Left renal pelvis (tissue), 4 donors: ENCODE results near the gene ETFA. TPM values are rescaled to one million over a fixed set of nuclear protein-coding genes. Genes with fewer than 3 reads are reported as not detected.
A peak's percentile ranks its signal among the peaks of the same experiment; 100 is the strongest.
"Not testable (repeated sequence)": the region's sequence is repeated elsewhere in the genome, so short reads cannot be mapped to it uniquely, and the experiment has no call there.

Experiments
- DNase-seq, 4 donors: peaks; one replicate each; pipeline ENCODE4 v3.0.0-alpha.2; 2013; ENCODE audit warnings: low read depth in 4 of 4, low spot score in 3 of 4
- polyA plus RNA-seq, 4 donors: library from polyadenylated mRNA; unstranded; fragments of 120-200 nt; gene quantifications; one replicate each; pipeline ENCODE4 v1.2.1, GENCODE V29; 2013; ENCODE audit not compliant: insufficient read length in 4 of 4

Gene ETFA
- polyA plus RNA-seq, 4 donors: 103 to 170 (median 163) TPM

GRCh38 chr15:76327191-76328105 lies 16.2 kb upstream of the ETFA start:
- no peak for DNase-seq

DNA sequence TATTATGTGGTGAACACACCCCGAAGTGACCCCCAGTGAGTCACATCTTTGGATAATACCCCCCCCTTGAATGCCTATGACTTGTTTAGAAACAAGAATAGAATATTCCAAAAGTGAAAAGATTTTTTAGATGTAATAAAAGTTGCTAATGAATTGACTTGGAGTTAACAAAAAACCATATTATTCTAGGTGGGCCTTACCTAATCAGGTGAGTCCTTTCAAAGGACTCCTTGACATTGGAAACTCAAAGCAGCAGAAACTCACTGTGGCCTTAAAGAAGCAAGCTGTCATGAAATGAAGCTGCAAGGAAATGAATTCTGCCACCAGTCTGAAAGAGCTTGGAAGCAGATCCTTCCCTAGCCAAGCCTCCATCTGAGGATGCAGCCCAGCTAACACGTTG lies 14.4 kb upstream of the ETFA start:
- no peak for DNase-seq

GRCh38 chr15:76324066-76324465 lies 12.8 kb upstream of the ETFA start:
- DNase-seq: no peak

DNA sequence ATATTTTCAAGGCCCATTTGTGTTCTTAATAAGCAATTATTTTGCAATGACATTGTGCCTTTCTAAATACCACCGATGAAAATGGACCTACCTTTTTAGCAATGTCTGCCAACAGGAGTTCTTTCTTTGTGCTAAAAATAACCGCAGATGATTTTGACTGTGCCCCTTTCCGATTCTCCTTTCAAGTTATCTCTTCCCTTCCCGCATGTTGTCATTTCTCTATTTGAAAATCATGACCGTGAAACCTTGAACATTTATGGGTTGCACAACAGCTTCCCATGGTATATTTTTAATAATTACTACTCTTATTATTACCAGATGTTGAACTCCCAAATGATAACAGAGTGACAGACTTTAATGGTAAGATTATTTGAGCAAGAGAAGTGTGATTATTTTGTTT lies 10.3 kb upstream of the ETFA start:
- DNase-seq: no peak

GRCh38 chr15:76321171-76321570 lies 9.9 kb upstream of the ETFA start:
- DNase-seq: no peak

- no peak for DNase-seq
Observed at GRCh38 chr15:76320012-76320411, 8.7 kb upstream of the ETFA start.

GRCh38 chr15:76313731-76314130 lies 2.5 kb upstream of the ETFA start:
- no peak for DNase-seq

DNA sequence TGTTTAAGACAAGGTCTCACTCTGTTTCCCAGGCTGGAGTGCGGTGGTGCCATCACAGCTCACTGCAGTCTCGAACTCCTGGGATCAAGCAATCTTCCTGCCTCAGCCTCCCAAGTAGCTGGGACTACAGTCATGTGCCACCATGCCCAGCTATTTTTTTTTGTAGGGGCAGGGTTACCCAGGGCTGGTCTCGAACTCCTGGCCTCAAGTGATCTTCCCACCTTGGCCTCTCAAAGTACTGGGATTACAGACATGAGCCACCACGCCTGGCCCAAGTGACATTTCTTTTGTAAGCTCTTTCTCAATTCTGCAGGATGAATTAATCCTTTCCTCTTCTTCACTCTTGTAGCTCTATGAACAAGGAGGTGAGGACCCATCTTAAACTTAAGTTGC lies 1.9 kb upstream of the ETFA start:
- not testable (repeated sequence) for DNase-seq

GRCh38 chr15:76312540-76313174 lies 1.4 kb upstream of the ETFA start:
- DNase-seq: no peak

DNA sequence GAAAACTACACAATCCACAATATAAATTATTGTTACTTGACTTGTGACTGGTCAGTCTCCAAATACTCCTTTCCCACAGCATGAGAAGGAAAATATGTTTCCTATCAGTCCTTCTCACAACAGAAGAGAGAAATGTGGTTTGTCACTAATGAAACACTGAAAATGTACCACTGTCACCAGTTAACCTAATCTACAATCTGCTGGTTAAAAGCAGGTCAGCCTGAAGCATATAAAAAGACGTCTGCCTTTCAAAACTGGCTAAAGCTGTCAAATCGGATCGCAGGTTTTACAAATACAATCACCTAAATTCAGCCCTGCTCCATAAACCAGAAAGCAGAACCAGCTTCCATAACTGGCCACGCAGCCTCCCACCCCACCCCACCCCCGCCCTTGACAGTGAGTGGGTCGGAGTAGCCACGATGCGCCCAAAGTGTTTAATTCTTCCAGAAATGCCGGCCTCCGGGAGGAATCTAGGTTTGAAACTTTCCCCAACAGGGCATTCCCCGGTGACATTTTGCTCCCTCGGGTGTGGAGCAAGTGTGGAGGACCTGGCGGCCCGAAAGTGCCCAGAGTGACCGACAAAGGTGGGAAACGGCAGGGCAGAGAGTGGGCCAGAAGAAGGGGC lies 682 bp downstream of the ETFA start:
- DNase-seq: peak in 1 of 4 donors; percentile 12

GRCh38 chr15:76309601-76310330 lies 1.5 kb downstream of the ETFA start:
- no peak for DNase-seq

GRCh38 chr15:76303909-76304308 lies 7.4 kb downstream of the ETFA start:
- no peak for DNase-seq

GRCh38 chr15:76299786-76300185 lies 11.5 kb downstream of the ETFA start:
- no peak for DNase-seq

DNA sequence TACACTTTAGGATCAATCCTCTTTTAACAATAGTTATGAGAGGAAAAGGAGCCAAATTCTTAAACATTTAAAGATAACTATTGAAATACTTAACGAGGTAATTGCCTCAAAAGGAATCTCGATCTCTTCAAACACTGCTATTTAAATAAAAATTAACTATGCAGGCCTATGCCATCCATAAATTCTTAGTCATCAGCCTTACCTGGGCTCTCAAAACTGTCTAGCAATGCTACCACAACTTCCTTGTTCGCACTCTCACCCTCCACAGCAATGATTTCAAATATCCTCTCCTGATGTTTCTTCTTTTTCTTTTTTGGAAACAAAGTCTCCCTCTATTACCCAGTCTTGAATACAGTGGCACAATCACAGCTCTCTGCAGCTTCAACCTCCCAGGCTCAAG lies 12.3 kb downstream of the ETFA start:
- no peak for DNase-seq

GRCh38 chr15:76297951-76298350 lies 13.3 kb downstream of the ETFA start:
- DNase-seq: not testable (repeated sequence)

DNA sequence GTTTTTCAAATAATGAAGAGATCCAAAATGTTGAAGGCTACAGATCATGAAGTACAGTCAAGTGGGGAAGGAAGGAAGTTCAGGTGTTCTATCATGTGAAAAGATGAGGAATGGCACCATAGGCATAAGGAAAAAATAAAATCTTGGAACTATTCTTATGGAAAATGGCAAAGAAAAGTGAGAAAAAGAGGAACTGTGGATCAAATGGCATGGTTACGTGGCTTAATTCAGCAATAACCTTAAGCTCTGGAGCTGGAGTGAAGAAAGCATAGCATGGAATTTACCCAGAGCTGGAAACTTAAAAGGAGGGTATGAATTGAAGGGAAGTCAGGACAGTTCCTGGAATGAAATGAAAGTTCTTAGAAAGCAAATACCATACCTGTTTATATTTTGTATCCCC lies 14.4 kb downstream of the ETFA start:
- DNase-seq: no peak

DNA sequence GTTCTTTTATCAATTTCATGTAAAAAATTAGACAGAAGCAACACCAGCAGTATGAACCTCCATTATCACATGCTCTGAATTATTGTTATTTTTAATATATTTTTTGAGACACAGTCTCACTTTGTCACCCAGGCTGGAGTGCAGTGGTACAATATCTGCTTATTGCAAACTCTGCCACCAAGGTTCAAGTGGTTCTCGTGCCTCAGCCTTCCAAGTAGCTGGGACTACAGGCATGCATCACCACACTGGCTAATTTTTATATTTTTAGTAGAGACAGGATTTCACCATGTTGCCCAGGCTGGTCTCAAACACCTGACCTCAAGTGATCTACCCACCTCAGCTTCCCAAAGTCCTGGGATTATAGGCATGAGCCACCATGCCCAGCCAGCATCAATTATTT lies 16.8 kb downstream of the ETFA start:
- DNase-seq: not testable (repeated sequence)

DNA sequence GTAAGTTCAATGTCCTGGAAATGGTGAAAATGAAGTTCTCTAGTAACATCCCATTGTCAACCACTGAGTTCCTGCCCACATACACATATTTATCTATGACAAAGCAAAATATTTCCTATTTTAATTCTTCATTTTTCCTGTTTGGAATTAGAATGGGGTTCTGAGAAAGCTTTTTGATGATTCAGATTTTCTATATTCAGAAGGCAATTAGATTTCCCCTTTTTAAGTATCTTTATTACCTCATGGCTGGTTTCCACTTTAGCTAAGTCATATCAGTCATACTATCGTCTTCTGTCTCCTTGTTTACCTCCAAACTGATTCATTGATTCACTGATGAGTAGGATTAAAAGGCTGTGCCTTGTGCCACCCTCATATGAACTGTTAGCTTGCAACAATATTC lies 17.9 kb downstream of the ETFA start:
- DNase-seq: no peak

DNA sequence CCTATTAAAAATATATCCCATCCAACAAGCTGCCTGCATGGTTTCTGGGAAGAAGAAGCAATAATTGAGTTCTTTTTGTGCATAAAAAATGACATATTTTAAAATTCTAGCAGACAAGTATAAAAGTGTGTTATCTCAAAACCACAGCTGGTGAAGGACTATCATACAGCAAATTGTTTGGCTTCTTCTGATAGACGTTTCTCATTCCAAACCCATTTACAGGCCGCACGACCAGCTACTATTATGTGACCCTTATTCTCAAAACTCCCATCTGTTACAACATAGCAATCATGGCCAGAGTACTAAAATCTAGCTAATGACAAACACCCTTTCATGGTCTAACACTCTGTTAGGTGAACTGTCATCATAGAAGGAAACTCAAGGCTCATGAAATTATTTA lies 21.7 kb downstream of the ETFA start:
- no peak for DNase-seq

GRCh38 chr15:76286271-76286879 lies 24.9 kb downstream of the ETFA start:
- no peak for DNase-seq
